NCI-H2196 treated with DMSO at 0.1 percent for 48 hours (cell line): ENCODE results near the gene GPC1.

Experiments
- DNase-seq: peaks from one replicate; lab custom pipeline; 2025; ENCODE audit not compliant: unreplicated experiment; lab: John Stamatoyannopoulos, UW

Gene GPC1

DNA sequence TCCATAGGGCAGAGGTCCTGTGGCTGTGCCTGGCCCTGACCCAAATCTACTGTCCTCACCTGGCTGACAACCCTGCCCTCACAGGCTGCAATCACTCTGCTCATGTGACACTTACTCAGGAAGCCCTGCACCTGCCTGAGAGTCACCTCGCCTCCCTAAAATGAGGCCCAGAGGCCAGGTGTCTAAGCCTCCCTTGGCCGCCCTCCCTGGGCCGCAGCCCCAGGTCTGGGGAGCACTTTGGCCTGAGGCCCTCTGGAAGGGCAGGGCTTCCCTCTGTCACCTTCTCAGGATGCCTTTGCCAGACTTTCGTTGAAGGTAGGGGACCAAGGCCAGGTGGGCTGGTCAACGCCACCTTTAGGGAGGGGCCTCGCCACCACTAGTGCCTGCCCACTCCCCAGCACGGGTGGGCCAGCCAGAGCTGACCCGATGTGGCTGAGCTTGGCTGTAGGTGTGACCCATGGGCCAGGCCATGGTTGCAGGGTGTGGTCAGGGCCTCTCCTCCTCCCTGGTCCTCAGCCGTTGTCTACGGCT lies 6.1 kb upstream of the GPC1 start:
- DNase-seq = no peak

DNA sequence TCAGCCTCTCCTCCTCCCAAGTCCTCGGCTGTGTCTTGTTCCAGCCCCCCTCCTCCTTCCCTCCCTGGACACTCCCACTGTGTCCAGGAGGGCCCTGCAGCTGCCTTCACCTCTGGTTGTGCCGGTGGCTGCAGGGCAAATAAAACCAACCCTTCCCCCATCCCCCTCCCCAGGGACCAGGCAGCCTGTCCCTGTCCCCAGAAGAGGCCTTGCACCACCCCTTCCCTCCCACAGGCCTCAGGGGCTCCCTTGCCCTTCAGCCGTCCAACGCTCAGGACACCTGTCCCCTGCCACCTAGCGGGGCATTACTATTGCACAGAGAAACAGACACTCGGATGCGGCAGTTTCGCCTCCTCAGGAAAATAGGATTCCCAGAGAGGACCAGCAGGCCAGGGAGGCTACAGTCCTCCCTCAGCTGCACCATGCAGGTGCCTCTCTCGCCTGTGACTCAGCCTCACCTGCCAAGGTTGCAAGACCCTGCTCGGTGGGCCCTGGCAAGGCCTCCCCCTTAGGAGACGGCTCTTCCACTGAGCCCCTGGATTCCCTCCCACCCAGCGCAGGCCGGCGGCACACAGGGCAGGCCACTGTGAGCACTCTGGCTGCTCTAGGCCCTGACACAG lies 5.5 kb upstream of the GPC1 start:
- DNase-seq = no peak

GRCh38 chr2:240430595-240430994 lies 4.9 kb upstream of the GPC1 start:
- DNase-seq = no peak

DNA sequence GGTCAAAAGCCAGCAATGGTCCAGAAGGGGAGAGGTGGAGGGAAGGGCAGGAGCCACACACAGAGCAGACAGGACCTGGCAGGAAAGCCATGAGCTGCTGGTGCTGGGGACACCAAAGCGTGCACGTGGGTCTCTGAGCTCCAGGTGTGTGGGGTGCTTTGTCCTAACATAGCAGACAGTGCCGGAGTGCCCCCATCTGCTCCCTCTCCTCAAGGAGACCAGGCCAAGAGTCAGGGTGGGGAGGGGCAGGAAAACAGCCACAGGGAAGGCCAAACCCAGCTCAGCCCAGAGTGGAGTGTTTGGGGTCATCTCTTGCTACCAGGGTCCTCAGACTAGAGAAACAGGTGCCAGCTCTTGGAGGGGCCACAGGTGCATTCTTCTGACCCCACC lies 4.2 kb upstream of the GPC1 start:
- no peak for DNase-seq

DNA sequence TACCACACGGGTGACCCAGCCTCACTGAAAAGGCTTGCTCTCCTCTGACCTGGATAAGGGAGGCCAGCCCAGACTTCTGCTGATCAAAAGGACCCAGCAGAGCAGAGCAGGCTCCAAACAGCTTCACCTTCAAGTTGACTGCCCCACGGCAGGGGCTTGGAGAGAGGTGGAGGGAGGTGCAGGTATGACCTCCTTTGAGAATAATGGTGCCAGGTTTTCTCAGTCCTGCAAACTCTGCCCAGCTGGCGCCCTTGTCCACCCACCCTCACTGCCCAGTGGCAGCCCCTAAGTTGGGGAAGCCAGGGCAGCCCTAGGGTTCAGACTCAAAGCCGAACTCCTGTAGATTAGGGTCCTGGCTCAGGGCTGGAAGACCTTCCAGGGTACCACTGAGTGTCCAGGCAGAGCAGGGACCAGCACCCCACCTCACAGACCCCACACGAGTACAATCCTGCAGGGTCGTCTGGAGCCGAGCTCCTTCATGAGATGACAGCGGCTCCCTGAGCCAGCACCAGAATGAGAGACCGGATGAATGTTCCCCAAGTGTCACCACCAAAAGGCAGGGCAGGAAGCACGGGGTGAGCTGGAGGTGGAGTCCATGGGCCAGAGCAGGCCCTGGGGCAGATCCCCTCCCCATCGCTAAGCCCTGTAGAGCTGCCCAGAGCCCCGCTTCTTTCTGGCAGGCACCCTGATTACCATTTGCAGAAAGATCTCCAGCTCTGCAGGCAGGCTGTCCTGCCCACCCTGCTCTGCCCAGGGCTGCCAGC lies 3.6 kb upstream of the GPC1 start:
- DNase-seq = no peak

GRCh38 chr2:240432430-240432819 lies 3.0 kb upstream of the GPC1 start:
- DNase-seq = no peak

DNA sequence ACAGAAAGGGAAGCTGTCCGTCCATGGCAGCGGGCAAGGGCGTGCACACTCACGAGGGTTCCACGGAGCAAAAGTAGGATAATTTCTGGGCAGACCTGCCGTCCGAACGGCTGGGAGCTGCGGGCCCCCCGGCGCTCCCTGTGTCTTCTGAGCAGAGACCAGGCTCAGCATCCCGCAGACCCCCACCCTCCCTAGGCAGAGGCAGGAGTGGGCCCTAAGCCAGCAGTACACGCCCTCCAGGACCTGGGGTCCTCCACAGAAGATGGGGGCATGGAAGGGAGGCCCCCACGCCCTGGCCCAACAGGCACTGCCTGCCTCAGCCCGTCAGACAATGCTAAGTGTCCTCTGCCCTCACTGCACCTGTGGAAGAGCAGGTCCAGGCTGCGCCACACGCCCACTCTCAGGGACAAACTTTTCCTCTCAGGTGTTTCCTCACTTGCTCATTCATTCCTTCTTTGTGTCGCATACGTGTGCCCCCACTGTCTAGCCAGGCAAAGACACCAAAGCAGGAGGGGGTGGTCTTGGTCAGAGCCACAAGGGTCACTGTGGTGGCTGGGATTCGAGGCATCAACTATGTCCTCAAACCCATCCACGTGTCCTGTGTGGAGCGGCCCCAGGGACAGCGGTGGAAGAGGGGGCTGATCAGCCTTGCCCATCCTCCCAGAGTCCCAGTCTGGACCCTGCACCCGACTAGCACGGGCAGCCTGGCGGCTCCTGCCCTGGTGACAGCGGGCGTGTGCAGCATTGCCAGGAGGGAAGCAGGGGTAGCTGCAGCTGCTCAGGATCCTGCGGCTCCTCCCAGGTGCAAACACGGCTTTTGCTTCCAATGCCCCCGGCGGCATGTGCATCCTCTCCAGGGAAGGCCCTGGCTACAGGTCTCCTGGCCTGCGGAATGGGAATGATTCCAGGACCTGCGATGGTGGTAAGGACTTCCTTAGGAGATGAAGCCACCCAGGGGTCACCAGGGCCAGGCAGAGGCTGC lies 2.4 kb upstream of the GPC1 start:
- no peak for DNase-seq

GRCh38 chr2:240433973-240434727 lies 1.3 kb upstream of the GPC1 start:
- no peak for DNase-seq

GRCh38 chr2:240434728-240435456 lies 571 bp upstream of the GPC1 start:
- peak; percentile 82 for DNase-seq

- DNase-seq = no peak
These were observed 652 bp downstream of the GPC1 start for GRCh38 chr2:240435948-240436682.

DNA sequence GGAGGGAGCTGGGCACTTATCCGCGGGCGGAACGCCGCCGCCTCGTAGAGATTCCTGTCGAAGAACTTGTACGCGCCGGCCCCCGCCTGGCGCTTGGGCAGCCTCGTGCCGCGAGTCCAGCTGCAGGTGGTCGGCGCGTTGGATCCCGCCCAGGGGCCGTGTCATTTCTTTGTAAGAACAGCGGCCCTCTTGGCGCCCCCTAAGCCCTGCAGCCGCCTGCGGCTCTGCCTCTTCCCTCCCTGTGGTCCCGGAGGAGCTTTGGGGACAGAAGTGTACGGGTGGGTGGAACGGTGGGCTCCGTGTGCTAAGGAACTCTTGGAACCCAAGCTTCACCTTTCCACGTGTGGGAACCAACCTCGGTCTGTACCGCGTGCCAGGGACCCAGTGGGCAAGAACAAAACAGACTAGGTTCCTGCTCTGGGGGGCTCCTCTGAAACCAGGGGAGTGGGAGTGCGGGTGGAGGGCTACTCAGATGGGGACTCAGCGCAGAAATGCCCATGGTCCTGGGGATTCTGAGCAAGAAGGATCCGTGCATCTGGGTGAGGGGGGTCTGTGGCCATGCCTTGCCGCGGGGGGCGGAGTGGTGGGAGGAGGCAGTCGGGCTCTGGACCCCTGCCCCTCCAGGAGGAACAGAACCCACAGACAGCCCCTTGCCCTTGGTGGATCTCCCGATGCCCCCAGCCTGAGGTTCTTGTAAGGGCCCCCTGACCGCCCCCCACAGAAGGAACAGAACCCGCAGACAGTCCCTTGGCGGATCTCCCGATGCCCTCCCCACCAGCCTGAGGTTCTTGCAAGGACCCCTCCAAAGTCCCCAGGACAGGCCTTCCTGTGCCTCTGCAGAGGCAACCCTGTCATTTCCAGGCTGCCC lies 1.5 kb downstream of the GPC1 start:
- DNase-seq = no peak

DNA sequence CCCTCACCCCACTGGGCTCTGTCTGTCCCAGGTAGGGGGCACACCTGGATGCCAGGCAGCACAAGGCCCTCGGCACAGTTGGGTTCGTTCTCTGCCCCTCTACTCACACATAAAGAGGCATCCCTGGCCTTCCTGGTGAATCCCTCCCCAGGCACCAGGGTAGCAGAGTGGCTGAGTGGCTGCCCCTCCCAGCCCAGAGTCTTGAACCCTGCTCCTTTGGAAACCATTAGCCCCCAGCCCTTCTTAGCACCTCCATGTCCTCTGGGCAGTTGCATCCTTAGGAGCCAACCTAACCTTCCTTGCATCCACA lies 2.0 kb downstream of the GPC1 start:
- DNase-seq = no peak

- peak; percentile 39 for DNase-seq
These were observed 2.7 kb downstream of the GPC1 start for GRCh38 chr2:240437861-240438809.

GRCh38 chr2:240438810-240439697 lies 3.6 kb downstream of the GPC1 start:
- no peak for DNase-seq

DNA sequence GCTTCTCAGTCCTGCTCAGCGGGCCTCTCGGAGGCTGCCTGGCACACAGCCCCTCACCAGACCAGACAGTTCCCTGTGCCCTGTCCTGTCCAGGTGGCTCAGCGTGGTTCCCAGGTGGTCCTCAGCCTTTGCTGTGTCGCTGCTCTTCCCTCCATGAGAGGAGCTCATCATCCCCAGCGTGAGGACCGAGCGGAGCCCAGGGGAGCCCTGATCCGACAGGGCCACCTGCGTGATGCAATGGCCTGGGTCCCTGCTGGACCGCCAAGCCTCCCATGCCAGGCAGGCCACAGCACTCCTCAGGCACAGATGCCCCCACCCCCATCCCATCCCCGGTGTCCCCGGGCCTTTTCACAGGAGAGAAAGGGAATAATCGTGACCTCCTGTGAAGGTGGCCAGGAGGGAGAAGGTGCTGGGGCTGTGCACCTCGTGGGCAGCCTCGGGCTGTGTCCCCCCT lies 4.3 kb downstream of the GPC1 start:
- no peak for DNase-seq

- DNase-seq = no peak
These were observed 4.8 kb downstream of the GPC1 start for GRCh38 chr2:240440251-240440650.
